Activated CD4-positive, alpha-beta memory T cell treated with anti-CD3 and anti-CD28 coated beads, Interleukin-2, amount 10 ng/mL, durations not matched to agents 7 days and 5 days (primary cell): ENCODE results near the gene SCYGR5. TPM values are rescaled to one million over a fixed set of nuclear protein-coding genes. Genes with fewer than 3 reads are reported as not detected.

ENCODE experiments used
- CTCF ChIA-PET: fragments of 350-600 bp; sonication (Branson Sonifier 250); formaldehyde crosslinking; loops from one replicate; lab custom pipeline; 2021; ENCODE audit warnings: antibody characterized with exemption, inconsistent platforms; lab: Charles Lee
- POLR2A ChIA-PET: fragments of 350-600 bp; sonication (Branson Sonifier 250); formaldehyde crosslinking; loops from one replicate; lab custom pipeline; 2021; ENCODE audit warnings: antibody characterized with exemption; lab: Charles Lee
- DNase-seq: peaks from one replicate; pipeline ENCODE4 v3.0.0-alpha.2; 2020
- H3K27ac Mint-ChIP-seq: one replicate; pipeline ENCODE4 v1.8.0; 2021; ENCODE audit warnings: mild to moderate bottlenecking, mixed read lengths
- H3K27me3 Mint-ChIP-seq: one replicate; pipeline ENCODE4 v1.8.0; 2021; ENCODE audit warnings: mixed read lengths
- H3K36me3 Mint-ChIP-seq: one replicate; pipeline ENCODE4 v1.8.0; 2021; ENCODE audit warnings: low read depth, mixed read lengths
- H3K4me1 Mint-ChIP-seq: one replicate; pipeline ENCODE4 v1.8.0; 2021; ENCODE audit warnings: mixed read lengths
- H3K4me3 Mint-ChIP-seq: one replicate; pipeline ENCODE4 v1.8.0; 2021; ENCODE audit warnings: mild to moderate bottlenecking, mixed read lengths
- H3K9me3 Mint-ChIP-seq: one replicate; pipeline ENCODE4 v1.8.0; 2021; ENCODE audit warnings: mixed read lengths
- total RNA-seq, 2 experiments: library from RNA; stranded (reverse); gene quantifications; one replicate each; pipeline ENCODE4 v1.2.3, GENCODE V29; 2021

The SCYGR5 gene
- total RNA-seq, 2 experiments from 2014 or later: not detected

DNA sequence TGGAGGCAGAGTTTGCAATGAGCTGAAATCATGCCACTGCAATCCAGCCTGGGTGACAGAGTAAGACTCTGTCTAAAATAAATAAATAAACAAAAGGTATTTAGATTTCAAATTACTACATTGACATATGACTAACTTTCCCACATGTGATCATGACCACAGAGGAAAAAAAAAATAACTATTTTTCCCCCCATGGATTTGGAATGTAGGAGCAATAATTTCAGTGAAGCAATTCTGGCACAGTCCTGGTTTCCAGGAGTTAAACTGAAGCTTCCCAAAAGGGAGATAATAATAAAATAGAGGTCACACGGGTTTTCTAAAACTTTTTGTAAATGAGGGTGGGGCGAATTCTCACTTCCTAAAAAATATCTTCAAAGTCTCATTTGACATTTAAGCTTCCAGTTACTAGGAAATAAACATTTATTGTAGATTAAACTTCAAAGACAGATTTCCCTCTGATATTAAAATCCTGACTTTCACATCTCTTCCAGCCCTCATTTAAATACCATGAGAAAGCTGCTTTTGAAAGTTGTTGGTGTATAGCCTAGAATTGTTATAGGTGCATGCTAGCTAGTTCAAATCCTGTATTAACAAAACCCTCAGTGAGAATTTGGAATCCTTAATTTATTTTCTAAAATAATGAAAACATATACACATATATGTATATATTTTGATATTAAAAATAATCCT is 30.5 kb downstream of the SCYGR5 start:
- DNase-seq: no peak
- H3K9me3 Mint-ChIP-seq: no peaks in the 10 kb centered on the region
- H3K36me3 Mint-ChIP-seq: no peaks in the 10 kb centered on the region
- peaks cover 8% of the 10 kb centered on the region for H3K27me3 Mint-ChIP-seq
- CTCF ChIA-PET: interaction anchor here (1.0 to 1.7 kb wide), 2 partner anchors 39 to 69 kb away, joined by 3 to 4 read pairs; no protein-coding TSS in a partner anchor
- H3K4me1 Mint-ChIP-seq: no peaks in the 10 kb centered on the region
- no peak overlapping the region for H3K4me3 Mint-ChIP-seq
- POLR2A ChIA-PET: no interaction called here
- no peak overlapping the region for H3K27ac Mint-ChIP-seq

DNA sequence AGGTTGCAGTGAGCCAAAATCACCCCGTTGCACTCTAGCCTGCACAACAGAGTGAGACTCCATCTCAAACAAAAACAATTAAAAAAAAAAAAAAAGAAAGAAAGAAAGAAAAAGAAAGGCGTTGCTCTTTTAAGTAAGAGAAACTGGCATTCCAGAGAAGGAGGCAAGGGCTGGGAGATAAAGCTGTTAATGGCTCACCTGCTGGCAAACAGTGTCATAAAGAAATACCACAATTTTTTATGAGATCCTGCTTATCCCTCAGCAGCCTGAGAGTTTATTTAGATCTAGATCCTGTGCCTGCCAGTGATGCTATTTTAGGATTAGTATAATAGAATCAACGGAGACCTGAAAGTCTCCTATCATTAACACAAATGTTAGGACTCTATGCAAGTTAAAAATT is 35.0 kb downstream of the SCYGR5 start:
- ChIA-PET POLR2A (no interaction called here), CTCF (no interaction called here)
- H3K4me3 Mint-ChIP-seq: no peak overlapping the region
- no peaks in the 10 kb centered on the region for H3K36me3 Mint-ChIP-seq
- H3K27me3 Mint-ChIP-seq: peaks cover 2% of the 10 kb centered on the region
- DNase-seq: no peak
- H3K9me3 Mint-ChIP-seq: no peaks in the 10 kb centered on the region
- H3K4me1 Mint-ChIP-seq: no peaks in the 10 kb centered on the region
- no peak overlapping the region for H3K27ac Mint-ChIP-seq

DNA sequence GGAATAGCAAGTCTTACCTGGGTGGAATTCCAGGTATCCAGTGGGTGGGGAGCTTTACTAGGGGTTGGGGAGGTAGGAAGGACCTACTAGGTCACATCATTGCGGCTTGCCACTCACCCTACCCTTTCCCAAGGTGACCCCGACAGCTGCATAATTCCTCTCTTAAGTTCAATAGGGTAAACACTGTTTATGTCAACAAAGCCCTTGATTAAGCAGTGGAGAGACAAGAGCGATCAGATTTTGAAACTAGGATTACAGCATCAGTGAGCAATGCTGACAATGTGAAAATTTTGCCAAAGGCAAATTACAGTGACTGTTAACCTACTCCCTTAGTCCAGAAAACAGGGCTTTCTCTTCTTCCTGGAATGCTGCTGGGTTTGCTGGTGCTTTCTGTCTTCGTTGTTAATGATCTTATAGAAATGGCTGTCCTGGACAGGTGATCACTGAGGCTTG is 36.7 kb downstream of the SCYGR5 start:
- H3K27me3 Mint-ChIP-seq: peaks cover 4% of the 10 kb centered on the region
- H3K4me1 Mint-ChIP-seq: no peaks in the 10 kb centered on the region
- ChIA-PET POLR2A (no interaction called here), CTCF (no interaction called here)
- no peaks in the 10 kb centered on the region for H3K36me3 Mint-ChIP-seq
- H3K4me3 Mint-ChIP-seq: no peak overlapping the region
- H3K9me3 Mint-ChIP-seq: no peaks in the 10 kb centered on the region
- H3K27ac Mint-ChIP-seq: no peak overlapping the region
- DNase-seq: no peak

DNA sequence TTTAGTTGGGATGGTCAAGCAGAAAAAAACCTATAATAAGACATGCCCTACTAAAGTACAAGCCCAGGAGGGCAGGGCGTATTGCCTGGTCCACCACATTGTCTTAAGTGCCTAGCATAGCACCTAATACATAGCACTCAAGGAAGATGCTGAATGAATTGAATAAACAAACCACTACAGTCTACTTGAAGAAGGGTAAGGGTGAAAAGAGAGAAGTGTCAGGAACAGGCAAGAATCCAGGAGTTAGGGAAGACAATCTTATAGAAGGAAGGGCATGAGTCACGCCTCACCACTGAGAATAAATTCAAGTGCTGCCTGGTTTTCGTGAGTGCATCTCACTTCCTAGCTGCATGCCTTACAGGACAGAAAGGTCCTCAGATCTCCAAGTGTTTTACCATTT is 37.4 kb downstream of the SCYGR5 start:
- Mint-ChIP-seq H3K9me3 (no peaks in the 10 kb centered on the region), H3K27me3 (peaks cover 4% of the 10 kb centered on the region), H3K36me3 (no peaks in the 10 kb centered on the region), H3K4me3 (no peak overlapping the region), H3K27ac (no peak overlapping the region), H3K4me1 (no peaks in the 10 kb centered on the region)
- CTCF ChIA-PET: no interaction called here
- POLR2A ChIA-PET: no interaction called here
- no peak for DNase-seq

DNA sequence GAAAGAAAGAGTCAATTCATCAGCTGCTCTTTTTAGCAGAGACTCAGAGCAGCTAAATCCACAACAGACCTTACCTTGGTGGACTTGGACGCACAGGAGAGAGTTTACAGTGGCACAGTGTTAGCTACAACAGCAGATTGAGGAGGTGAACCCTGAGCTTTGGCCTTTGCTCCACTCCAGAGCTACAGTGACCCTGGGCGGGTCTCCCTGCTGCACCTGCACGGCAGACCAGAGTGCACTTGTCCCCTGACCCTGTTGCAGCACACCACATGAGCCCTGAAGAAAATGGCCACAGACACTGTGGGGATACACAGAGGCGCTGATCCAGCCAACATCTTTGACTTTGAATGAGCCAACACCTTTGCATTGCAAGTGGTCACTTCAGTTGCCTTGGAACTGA is 40.3 kb downstream of the SCYGR5 start:
- CTCF ChIA-PET: no interaction called here
- no peak for DNase-seq
- Mint-ChIP-seq H3K27ac (no peak overlapping the region), H3K4me3 (no peak overlapping the region), H3K36me3 (no peaks in the 10 kb centered on the region), H3K27me3 (peaks cover 4% of the 10 kb centered on the region), H3K4me1 (no peaks in the 10 kb centered on the region), H3K9me3 (no peaks in the 10 kb centered on the region)
- POLR2A ChIA-PET: no interaction called here

DNA sequence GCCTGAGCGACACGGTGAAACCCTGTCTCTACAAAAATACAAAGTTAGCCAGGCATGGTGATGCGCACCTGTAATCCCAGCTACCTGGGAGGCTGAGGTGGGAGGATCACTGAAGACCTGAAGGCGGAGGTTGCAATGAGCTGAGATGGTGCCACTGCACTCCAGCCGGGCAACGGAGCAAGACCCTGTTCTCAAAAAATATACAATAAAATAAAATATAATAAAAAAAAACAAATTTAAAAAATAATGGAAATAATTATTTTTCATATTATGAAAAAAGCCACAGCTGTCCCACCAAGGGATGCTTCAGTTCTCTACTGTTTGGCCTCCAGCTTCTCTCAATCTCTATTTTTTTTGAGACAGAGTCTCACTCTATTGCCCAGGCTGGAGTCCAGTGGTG is 40.8 kb downstream of the SCYGR5 start:
- no peak overlapping the region for H3K4me3 Mint-ChIP-seq
- H3K27ac Mint-ChIP-seq: no peak overlapping the region
- H3K4me1 Mint-ChIP-seq: no peaks in the 10 kb centered on the region
- POLR2A ChIA-PET: no interaction called here
- H3K27me3 Mint-ChIP-seq: peaks cover 4% of the 10 kb centered on the region
- CTCF ChIA-PET: no interaction called here
- H3K9me3 Mint-ChIP-seq: no peaks in the 10 kb centered on the region
- no peak for DNase-seq
- no peaks in the 10 kb centered on the region for H3K36me3 Mint-ChIP-seq

DNA sequence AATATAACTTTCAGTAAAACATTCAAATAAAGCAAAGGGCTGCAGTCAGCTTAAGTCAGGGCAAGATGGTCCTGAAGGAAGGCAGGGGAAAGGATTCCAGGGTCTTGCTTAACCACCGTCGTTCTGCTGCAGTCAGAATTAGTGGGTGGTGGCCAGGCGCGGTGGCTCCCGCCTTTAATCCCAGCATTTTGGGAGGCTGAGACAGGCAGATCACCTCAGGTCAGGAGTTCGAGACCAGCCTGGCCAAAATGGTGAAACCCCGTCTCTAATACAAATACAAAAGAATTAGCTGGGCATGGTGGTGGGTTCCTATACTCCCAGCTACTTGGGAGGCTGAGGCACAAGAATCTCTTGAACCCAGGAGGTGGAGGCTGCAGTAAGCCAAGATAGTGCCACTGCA is 44.4 kb downstream of the SCYGR5 start:
- H3K36me3 Mint-ChIP-seq: no peaks in the 10 kb centered on the region
- ChIA-PET CTCF (no interaction called here), POLR2A (no interaction called here)
- no peak overlapping the region for H3K4me3 Mint-ChIP-seq
- H3K4me1 Mint-ChIP-seq: no peaks in the 10 kb centered on the region
- H3K9me3 Mint-ChIP-seq: no peaks in the 10 kb centered on the region
- peaks cover 4% of the 10 kb centered on the region for H3K27me3 Mint-ChIP-seq
- H3K27ac Mint-ChIP-seq: no peak overlapping the region
- DNase-seq: no peak

DNA sequence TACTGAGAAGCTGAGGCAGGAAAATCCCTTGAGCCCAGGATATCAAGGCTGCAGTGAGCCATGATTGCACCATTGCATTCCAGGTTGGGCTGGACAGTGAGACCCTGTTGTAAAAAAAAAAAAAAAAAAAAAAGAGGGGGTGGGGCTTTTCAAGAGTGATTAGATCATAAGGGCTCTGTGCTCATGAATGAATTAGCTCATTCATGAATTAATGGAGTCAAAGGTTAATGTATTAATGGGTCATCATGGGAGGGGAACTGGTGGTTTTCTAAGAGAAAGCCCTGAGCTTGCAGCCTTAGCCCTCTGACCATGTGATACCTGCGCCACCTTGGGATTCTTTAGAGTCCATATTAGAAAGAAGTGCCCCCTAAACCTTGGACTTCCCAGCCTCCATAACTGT is 46.7 kb downstream of the SCYGR5 start:
- H3K27me3 Mint-ChIP-seq: peaks cover 9% of the 10 kb centered on the region
- no peaks in the 10 kb centered on the region for H3K36me3 Mint-ChIP-seq
- no peaks in the 10 kb centered on the region for H3K4me1 Mint-ChIP-seq
- no peak overlapping the region for H3K27ac Mint-ChIP-seq
- no peak for DNase-seq
- POLR2A ChIA-PET: no interaction called here
- CTCF ChIA-PET: interaction anchor here (0.6 kb wide), 1 partner anchor 45 kb away, joined by 3 read pairs; no protein-coding TSS in a partner anchor
- H3K4me3 Mint-ChIP-seq: no peak overlapping the region
- no peaks in the 10 kb centered on the region for H3K9me3 Mint-ChIP-seq

DNA sequence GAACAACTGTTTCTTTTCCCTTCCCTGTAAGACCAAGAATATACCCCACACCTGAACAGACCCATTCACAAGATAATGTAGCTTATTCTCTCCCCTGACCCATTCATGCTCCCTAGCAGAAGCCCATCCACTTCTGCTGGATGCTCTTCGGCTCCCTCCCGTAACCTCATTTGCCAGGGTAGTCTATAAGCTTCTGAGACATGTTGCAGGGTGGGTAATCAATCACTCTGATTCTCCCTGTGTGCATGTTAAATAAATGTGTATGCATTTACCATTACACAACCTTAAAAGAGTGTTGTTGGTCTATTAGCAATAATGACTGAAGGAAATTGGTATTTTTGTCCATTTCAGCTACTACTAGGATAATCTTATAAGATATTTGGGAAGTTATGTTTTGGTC is 49.9 kb downstream of the SCYGR5 start:
- no peaks in the 10 kb centered on the region for H3K36me3 Mint-ChIP-seq
- H3K9me3 Mint-ChIP-seq: no peaks in the 10 kb centered on the region
- no peak overlapping the region for H3K4me3 Mint-ChIP-seq
- no peaks in the 10 kb centered on the region for H3K4me1 Mint-ChIP-seq
- ChIA-PET CTCF (interaction anchor here (0.7 kb wide), 3 partner anchors 41 to 683 kb away, joined by 3 to 5 read pairs (median 4); no protein-coding TSS in a partner anchor), POLR2A (no interaction called here)
- H3K27ac Mint-ChIP-seq: no peak overlapping the region
- no peak for DNase-seq
- peaks cover 9% of the 10 kb centered on the region for H3K27me3 Mint-ChIP-seq

Other genes starting within 250 kb of the SCYGR5 start
- 10 to 100 TPM; 59.7 to 64.0 TPM for gene AGFG1, start 194.6 kb upstream of the SCYGR5 start, total RNA-seq
- not detected for gene SCYGR2, start 67.9 kb upstream of the SCYGR5 start, total RNA-seq
- not detected for gene SCYGR3, start 52.0 kb upstream of the SCYGR5 start, total RNA-seq
- not detected for gene SCYGR4, start 49.3 kb upstream of the SCYGR5 start, total RNA-seq
- not detected for gene SLC19A3, start 51.2 kb downstream of the SCYGR5 start, total RNA-seq
- gene SCYGR6, start 58.0 kb downstream of the SCYGR5 start, total RNA-seq: not detected
- gene SCYGR7, start 61.5 kb downstream of the SCYGR5 start, total RNA-seq: not detected
- not detected for gene SCYGR8, start 79.1 kb downstream of the SCYGR5 start, total RNA-seq
- gene CCL20, start 147.0 kb downstream of the SCYGR5 start, total RNA-seq: 1 to 10 TPM; 3.6 to 4.7 TPM
- gene DAW1, start 204.8 kb downstream of the SCYGR5 start, total RNA-seq: not detected